Heart right ventricle (tissue), 16 donors: ENCODE measurements around the gene FAM193B. TPM values are rescaled to one million over a fixed set of nuclear protein-coding genes. Genes with fewer than 3 reads are reported as not detected.

Experiments used
- ATAC-seq, 8 donors: fragments of 200-7000 bp; cut with Tn5 transposase; one replicate each; pipeline ENCODE4 v1.9.1; 2020; ENCODE audit warnings: mild to moderate bottlenecking in 8 of 8, moderate library complexity in 8 of 8, moderate number of reproducible peaks in 1 of 8
- DNase-seq, 2 donors: peaks; one replicate each; pipeline ENCODE4 v3.0.0-alpha.2; 2020
- H3K27ac ChIP-seq, 10 donors: fragments of 200-600 bp; sonication (generic) in 2 of 10; one replicate each; pipeline versions ENCODE4 v1.5.0 to v1.8.0; 2020 to 2022; ENCODE audit warnings: mild to moderate bottlenecking in 3 of 10
- H3K27me3 ChIP-seq, 7 donors: fragments of 200-600 bp; one replicate each; pipeline ENCODE4 v1.8.0; 2021 to 2022; ENCODE audit warnings: mild to moderate bottlenecking in 2 of 7
- H3K36me3 ChIP-seq, 9 donors: fragments of 200-600 bp; sonication (generic) in 1 of 9; one replicate each; pipeline versions ENCODE4 v1.5.0 to v1.8.0; 2020 to 2022; ENCODE audit warnings: mild to moderate bottlenecking in 2 of 9
- H3K4me1 ChIP-seq, 9 donors: fragments of 200-600 bp; sonication (generic) in 1 of 9; one replicate each; pipeline versions ENCODE4 v1.5.0 to v1.8.0; 2020 to 2022; ENCODE audit warnings: mild to moderate bottlenecking in 4 of 9
- H3K4me3 ChIP-seq, 10 donors: fragments of 200-600 bp; sonication (generic) in 2 of 10; one replicate each; pipeline versions ENCODE4 v1.5.0 to v1.8.0; 2020 to 2022; ENCODE audit warnings: mild to moderate bottlenecking in 7 of 10, moderate library complexity in 2 of 10
- H3K9me3 ChIP-seq, 11 donors: fragments of 200-600 bp in 10 of 11; sonication (generic) in 2 of 11; one replicate each; pipeline versions ENCODE4 v1.5.0 to v1.8.0; 2013 to 2022; ENCODE audit warnings: mild to moderate bottlenecking in 2 of 11, control low read depth in 1 of 11, moderate library complexity in 1 of 11
- CTCF ChIP-seq, 9 donors: fragments of 200-600 bp; sonication (generic) in 2 of 9; IDR thresholded peaks; one replicate each; pipeline versions ENCODE4 v1.5.0 to v1.8.0; 2021 to 2022; ENCODE audit warnings: antibody characterized with exemption in 9 of 9, mild to moderate bottlenecking in 5 of 9, moderate library complexity in 1 of 9
- WGBS, 2 donors: extraction: QIAGEN DNeasy Blood & Tissue Kit; methylation state at CpG; one replicate each; pipeline ENCODE4 v1.1.7; 2013; ENCODE audit warnings: inconsistent platforms in 1 of 2; 5-methylcytosine and 5-hydroxymethylcytosine counted together
- intact Hi-C, 10 donors: fragments of 100-400 bp; cut with DNase I; formaldehyde crosslinking; loops; one replicate each; pipeline versions ENCODE4 v1.11.1 to v1.14.2; 2022
- polyA plus RNA-seq, 2 donors: library from polyadenylated mRNA; stranded (reverse); fragments of 200-250 nt; gene quantifications; one replicate each; pipeline ENCODE4 v1.2.3, GENCODE V29; 2013
- total RNA-seq, 10 donors: library from RNA; stranded (reverse); fragmentation: NEBNext Ultra II Directional in 3 of 10; extraction: Animal tissue kit (Norgen Biotek cat#: 25700) in 3 of 10; gene quantifications; one replicate each; pipeline versions ENCODE4 v1.2.1 to v1.2.4, GENCODE V29; 2021 to 2023
- donor health status: Arrhythmogenic right ventricular cardiomyopathy.
- donor health status: ischemic (EF 13 %, LVEDD 7.1; RV severe dilation, severe dysfunction).
- donor health status: healthy with polysubstance abuse.
- donor health status: DM: no; HTN: yes; CAD: no.
- donor health status: DM: no; HTN: no; CAD: no.
- donor health status: ischemic (EF 25% LVEDD 6.9; RV normal size, moderate dysfunction).
- donor health status: ischemic (EF 25% LVEDD 5.7; RV mildly dilated, moderate dysfunction).
- donor health status: healthy.
- donor health status: DM: yes; HTN: yes; CAD: no.
- donor health status: Ischemic cardiomyopathy.
- donor health status: ischemic (EF 35%, LVEDD 5.7; RV mildly dilated, moderate dysfunction).
- donor health status: nonischemic (EF 11% LVEDD 7.7; RV severe dilation, severe dysfunction).
- donor health status: DM: yes; HTN: yes; CAD: no.
- donor health status: PGD.
- donor health status: ischemic (EF 29% LVEDD 5.4; RV normal size, mild dysfunction).
- donor health status: nonischemic (EF 23%, LVEDD 6.1; RV moderate dilation, normal function).

Gene FAM193B
- total and polyA plus RNA-seq, 12 donors = 14.1 to 201 (median 21.7) TPM

GRCh38 chr5:177498013-177498787 is 56.2 kb downstream of the FAM193B start:
- no peak for TF ChIP-seq CTCF (IDR thresholded peaks at IDR 0.05)
- Histone ChIP-seq H3K27ac (peak overlapping the region; percentile 11 to 98 (median 94)), H3K36me3 (peaks cover 0 to 17% (median 0%) of the 10 kb centered on the region in 9 donors), H3K27me3 (no peaks in the 10 kb centered on the region), H3K9me3 (no peaks in the 10 kb centered on the region), H3K4me3 (peak overlapping the region in 9 of 10 donors; percentile 77 to 93 (median 91)), H3K4me1 (peaks cover 15 to 71% (median 59%) of the 10 kb centered on the region in 9 donors)
- intact Hi-C loops = loop anchor here in 4 of 10 donors (1.0 to 10.0 kb wide), 4 partner anchors 41 to 186 kb away; partner anchors contain the start of gene MXD3 (in 2 of the 4)
- peak in 6 of 8 donors; percentile 2 to 22 (median 11) for ATAC-seq
- WGBS, 2 donors = 8 to 10% methylated on average over 48 of the region's 48 CpGs
- peak in 1 of 2 donors; percentile 67 for DNase-seq

- Histone ChIP-seq H3K4me3 (peak within 1 kb of the TSS; percentile 57 to 93 (median 90)), H3K27ac (peak within 1 kb of the TSS; percentile 81 to 98 (median 94)), H3K4me1 (peaks cover 15 to 76% (median 63%) of the 10 kb centered on the region in 9 donors), H3K9me3 (no peaks in the 10 kb centered on the region), H3K36me3 (peaks cover 0 to 24% (median under 1%) of the 10 kb centered on the region in 9 donors), H3K27me3 (no peaks in the 10 kb centered on the region)
- ATAC-seq = peak; percentile 81 to 90 (median 88)
- peak; percentile 95 to 96 for DNase-seq
- intact Hi-C loops = loop anchor here in 7 of 10 donors (1.0 to 10.0 kb wide), 8 partner anchors 40 to 185 kb away; partner anchors contain the start of genes MXD3 (in 2 of the 7) and GRK6 (in 1 of the 7)
- TF ChIP-seq CTCF (IDR thresholded peaks at IDR 0.05) = peak in 3 of 9 donors; percentile 9 to 42 (median 36)
- 0 to 1% methylated on average over 72 to 73 of the region's 73 CpGs for WGBS, 2 donors
Observed at GRCh38 chr5:177497292-177498012, 56.9 kb downstream of the FAM193B start, which contains the start of gene PDLIM7. Gene PDLIM7 (minus strand): TSS chr5:177497604. CDS start chr5:177496512, 1,092 bp downstream.

GRCh38 chr5:177496727-177497291 is 57.6 kb downstream of the FAM193B start:
- peaks cover 15 to 80% (median 64%) of the 10 kb centered on the region in 9 donors for H3K4me1 ChIP-seq
- WGBS, 2 donors = 1 to 3% methylated on average over 13 to 29 of the region's 29 CpGs
- intact Hi-C loops = loop anchor here in 6 of 10 donors (1.0 to 10.0 kb wide), 7 partner anchors 40 to 185 kb away; partner anchors contain the start of genes MXD3 (in 2 of the 6) and GRK6 (in 1 of the 6)

More at GRCh38 chr5:177496727-177497291, 57.6 kb downstream of the FAM193B start:
- no peaks in the 10 kb centered on the region for H3K27me3 ChIP-seq
- ATAC-seq = peak; percentile 43 to 78 (median 60)
- peak; percentile 75 to 79 for DNase-seq
- H3K36me3 ChIP-seq = peaks cover 0 to 31% (median 5%) of the 10 kb centered on the region in 9 donors
- H3K27ac ChIP-seq = peak overlapping the region; percentile 81 to 98 (median 94)
- peak overlapping the region; percentile 57 to 93 (median 90) for H3K4me3 ChIP-seq
- H3K9me3 ChIP-seq = no peaks in the 10 kb centered on the region
- TF ChIP-seq CTCF (IDR thresholded peaks at IDR 0.05) = no peak
